NCI-H1105 treated with DMSO at 0.1 percent for 48 hours (cell line): Measurements from ENCODE around the gene RAD51B.

Experiments used
- DNase-seq: peaks from one replicate; lab custom pipeline; 2025; lab: John Stamatoyannopoulos, UW

Gene RAD51B

GRCh38 chr14:68637106-68638021, 817.8 kb downstream of the RAD51B start:
- no peak for DNase-seq

GRCh38 chr14:68638141-68638999, 818.8 kb downstream of the RAD51B start:
- no peak for DNase-seq

DNA sequence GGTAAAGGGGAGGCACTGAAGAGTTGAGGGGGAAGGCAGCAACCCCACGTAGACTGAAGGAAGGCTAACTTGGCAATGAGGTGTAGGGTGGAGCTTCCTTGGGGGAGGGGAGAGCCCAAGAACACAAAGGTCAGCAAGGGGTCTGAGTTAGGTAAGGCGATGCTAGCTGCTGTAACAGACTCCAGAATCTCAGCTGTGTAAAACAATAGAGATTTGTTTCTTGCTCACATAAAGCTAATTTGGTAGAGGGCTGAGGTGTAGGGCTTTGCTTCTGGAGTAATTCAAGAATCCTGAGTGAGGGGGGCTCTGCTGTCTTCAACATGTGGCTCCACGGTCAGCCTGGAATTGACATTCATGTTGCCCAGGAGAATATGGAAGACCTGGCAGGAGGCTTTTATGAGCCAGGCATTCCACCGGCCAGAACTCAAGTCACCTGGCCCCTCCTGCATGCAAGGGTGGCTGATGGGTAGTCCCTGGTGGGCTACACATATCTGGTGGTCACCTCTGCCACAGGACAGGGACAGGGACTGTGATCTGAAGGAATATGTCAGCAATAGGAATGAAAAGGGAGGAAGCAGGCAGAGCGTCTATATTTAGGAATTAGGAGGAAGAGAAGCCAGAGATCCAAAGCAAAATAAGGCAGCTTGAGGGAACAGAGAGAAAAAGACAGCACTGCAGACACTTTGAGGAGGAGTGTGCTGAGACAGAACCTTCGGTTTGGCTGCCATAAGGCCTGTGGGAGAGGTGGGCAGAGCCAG, 819.6 kb downstream of the RAD51B start:
- DNase-seq: no peak

- no peak for DNase-seq
Observed at GRCh38 chr14:68639758-68640574, 820.4 kb downstream of the RAD51B start.

DNA sequence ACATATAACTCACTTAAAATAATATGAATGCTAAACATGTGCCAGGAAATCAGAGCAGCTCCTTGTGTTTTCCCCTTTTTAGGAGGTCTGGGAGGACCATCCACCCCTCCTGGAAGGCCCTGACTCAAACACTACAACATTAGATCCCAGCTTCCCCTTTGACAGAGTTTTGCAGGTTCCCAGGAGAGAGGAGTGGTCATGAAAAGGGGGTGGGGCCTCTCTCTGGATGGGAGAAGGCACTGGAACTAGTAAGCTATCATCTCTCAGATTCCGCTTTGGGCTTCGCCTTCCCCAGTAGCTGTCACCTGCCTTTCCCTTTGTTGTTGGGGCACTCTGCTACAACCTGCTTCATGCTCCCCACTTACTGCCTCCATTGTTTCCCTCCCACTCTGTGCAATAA, 824.1 kb downstream of the RAD51B start:
- DNase-seq: no peak

- DNase-seq: no peak
Observed at GRCh38 chr14:68644101-68644500, 824.5 kb downstream of the RAD51B start.

DNA sequence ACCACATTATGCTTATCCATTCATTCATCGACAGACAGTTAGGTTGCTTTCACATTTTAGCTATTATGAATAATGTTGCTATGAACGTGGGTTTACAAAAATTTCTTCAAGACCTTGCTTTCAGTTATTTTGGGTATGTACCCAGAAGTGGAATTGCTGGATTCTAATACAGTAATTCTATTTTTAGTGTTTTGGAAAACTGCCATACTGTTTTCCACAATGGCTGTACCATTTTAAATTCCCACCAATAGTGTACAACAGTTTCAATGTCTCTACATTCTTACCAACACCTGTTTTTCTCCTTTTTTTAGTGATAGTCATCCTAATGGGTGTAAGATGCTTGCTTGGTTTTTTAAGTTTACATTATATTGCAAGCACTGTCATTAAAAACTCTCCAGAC, 825.8 kb downstream of the RAD51B start:
- DNase-seq: no peak

DNA sequence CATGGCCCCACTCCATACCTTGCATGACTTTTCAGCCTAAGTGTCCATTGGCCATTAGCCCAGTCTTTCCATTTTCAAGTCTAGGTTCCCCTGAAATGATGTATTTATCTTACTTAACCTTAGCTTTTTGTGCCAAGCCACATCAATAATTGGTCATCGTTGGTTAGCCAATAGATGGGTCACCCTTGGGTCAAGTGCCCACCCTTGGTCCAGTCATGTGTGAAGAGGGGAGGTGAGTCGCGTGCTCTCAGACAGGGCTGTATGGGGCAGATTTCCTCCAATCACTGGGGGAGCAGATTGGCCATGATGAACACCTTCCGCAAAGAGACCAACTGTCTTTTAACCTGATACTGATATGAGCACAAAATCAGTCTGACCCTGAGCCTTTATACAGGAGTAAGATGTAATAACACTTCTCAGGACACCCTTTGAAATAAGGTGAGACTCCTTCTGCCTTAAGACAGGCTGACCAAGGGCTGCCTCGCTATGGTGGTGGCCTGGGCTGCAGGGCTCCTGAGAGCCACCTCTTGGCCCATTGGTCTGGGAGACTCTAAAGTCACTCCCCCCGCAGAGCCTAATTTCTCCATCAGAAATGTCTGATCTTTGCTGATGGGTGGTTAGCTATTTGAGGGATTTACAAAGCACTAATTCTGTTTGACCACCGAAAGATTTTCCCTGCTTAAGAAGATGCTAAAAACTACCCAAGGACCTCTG, 830.1 kb downstream of the RAD51B start:
- DNase-seq: no peak

GRCh38 chr14:68650404-68650994, 830.9 kb downstream of the RAD51B start:
- no peak for DNase-seq

DNA sequence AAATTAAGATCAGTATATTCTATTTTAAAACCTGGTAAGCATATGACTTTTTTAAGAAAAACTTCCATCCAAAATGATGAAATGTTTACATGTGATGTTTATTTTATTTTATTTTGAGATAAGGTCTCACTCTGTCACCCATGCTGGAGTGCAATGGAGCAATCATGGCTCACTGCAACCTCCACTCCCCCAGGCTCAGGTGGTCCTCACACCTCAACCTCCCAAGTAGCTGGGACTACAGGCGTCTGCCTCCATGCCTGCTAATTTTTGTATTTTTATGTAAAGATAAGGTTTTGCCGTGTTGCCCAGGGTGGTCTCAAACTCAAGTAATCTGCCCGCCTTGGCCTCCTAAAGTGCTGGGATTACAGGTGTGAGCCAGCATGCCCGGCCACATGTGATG, 831.5 kb downstream of the RAD51B start:
- no peak for DNase-seq

- no peak for DNase-seq
Observed at GRCh38 chr14:68651652-68652432, 832.3 kb downstream of the RAD51B start.

GRCh38 chr14:68652433-68652690, 832.8 kb downstream of the RAD51B start:
- no peak for DNase-seq

DNA sequence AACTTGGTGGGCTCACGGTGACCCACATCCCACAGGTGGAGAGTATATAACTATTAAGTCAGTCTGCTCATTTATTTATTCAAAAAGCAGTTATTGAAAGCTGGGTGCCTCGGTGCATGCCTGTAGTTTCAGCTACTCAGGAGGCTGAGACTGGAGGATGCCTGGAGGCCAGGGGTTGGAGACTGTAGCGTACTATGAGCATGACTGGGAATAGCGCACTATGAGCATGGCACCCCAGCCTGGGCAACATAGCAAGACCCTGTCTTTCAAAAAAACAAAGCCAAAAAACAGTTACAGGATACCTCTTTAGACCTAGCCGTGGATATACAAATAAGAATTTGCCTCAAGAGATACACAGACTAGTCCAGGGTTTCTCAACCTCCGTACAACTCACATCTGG, 833.5 kb downstream of the RAD51B start:
- DNase-seq: no peak

- DNase-seq: no peak
Observed at GRCh38 chr14:68653804-68654203, 834.2 kb downstream of the RAD51B start.

- DNase-seq: no peak
Observed at GRCh38 chr14:68654471-68654941, 834.9 kb downstream of the RAD51B start.

DNA sequence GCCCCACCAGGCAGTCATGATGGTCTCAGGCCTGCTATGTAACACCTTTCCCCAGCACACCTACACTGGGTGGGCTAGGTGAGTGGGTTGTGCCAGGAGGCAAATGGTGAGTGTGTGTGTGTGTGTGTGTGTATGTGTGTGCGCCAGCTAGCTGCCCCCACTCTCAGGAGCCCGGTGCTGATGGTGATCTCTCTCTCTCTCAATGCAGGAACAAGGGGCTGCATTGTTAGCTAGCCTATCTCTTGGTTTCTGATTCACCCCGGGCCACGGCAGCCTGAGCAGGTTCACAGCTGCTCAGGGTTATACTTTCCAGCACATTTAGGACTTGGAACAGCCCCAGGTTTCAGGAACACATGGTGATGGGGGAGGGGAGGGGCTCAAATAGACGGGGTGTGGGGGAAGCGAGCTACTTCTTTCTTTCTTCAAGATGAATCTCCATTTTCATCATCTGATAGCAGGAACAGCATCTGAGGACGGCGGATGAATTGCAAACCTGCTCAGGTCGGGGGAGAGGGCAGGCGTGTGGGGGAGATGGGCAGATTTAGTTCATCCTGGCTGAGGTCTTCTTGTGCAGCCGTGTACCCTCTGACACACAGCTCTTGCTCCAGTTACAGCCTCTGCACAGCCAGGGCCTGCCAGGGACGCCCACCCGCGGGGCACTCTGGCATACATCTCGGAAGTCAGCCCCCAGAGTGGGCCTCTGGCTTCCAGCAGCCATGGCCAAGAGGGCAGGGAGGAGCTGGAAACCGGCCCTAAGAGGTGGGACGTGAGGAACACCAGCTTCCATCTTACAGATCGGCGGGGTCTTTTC, 835.6 kb downstream of the RAD51B start:
- DNase-seq: no peak

DNA sequence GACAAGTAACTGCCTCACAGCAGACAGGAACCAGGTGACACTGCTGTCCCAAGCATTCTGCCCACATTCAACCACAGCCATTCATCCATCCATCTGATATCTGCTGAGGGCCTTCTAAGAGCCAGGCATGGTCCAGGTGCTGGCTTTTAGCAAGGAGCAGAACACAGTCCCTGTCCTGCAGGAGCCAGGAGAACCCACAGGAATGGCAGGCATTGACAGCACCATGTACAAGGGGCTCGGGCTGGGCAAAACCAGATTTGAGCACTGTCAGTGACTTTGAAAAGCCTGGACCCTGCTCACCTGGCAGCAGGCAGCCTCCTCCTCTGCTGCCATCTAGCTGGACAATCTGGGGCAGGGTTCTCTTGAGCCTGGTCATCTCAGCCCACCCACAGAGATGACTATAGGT, 836.3 kb downstream of the RAD51B start:
- no peak for DNase-seq

DNA sequence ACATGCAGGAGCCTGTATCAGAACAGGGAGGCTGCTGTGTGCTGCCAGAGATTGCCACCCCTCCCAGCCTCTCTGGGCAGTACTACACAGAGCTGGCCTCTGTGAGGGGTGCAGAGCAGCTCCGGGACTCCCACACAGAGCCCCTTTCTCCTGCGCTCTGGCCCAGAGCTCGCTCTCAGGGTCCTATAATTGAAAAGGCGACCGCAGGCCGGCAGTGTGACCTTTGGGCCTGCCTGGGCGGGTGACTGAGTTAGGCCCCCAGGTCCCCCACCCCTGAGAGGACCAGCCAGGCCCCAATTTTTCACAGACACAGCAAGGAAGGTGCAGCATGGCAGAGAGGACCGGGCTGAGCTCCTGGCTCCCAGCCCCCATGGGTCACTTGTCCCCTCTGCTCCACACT, 836.9 kb downstream of the RAD51B start:
- no peak for DNase-seq
